GM19468 (cell line): ENCODE measurements around the gene PDC.
"Not testable (repeated sequence)": the region's sequence is repeated elsewhere in the genome, so short reads cannot be mapped to it uniquely, and the experiment has no call there.

Experiments used
- ATAC-seq: cut with Tn5 transposase; IDR thresholded peaks from one replicate; pipeline ENCODE4 v1.9.1; 2021; ENCODE audit warnings: mild to moderate bottlenecking, moderate library complexity, moderate number of reproducible peaks; ENCODE audit not compliant: unreplicated experiment; ENCODE audit errors: extremely low read depth

The PDC gene

GRCh38 chr1:186404454-186405051, 56.4 kb downstream of the PDC start:
- no peak for ATAC-seq

GRCh38 chr1:186403632-186404031, 57.3 kb downstream of the PDC start:
- ATAC-seq, result no peak

- ATAC-seq, result not testable (repeated sequence)
Measured at GRCh38 chr1:186401446-186401845, 59.5 kb downstream of the PDC start.
